ENCODE data around the gene FADS1.

GRCh38 chr11:61763930-61764605 lies 52.7 kb downstream of the FADS1 start:
- no peak for TF ChIP-seq ZFP3 (CRISPR knock-in tag; IDR thresholded peaks at IDR 0.05)
- TF ChIP-seq, protein P1, sequence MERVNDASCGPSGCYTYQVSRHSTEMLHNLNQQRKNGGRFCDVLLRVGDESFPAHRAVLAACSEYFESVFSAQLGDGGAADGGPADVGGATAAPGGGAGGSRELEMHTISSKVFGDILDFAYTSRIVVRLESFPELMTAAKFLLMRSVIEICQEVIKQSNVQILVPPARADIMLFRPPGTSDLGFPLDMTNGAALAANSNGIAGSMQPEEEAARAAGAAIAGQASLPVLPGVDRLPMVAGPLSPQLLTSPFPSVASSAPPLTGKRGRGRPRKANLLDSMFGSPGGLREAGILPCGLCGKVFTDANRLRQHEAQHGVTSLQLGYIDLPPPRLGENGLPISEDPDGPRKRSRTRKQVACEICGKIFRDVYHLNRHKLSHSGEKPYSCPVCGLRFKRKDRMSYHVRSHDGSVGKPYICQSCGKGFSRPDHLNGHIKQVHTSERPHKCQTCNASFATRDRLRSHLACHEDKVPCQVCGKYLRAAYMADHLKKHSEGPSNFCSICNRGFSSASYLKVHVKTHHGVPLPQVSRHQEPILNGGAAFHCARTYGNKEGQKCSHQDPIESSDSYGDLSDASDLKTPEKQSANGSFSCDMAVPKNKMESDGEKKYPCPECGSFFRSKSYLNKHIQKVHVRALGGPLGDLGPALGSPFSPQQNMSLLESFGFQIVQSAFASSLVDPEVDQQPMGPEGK (CRISPR knock-in tag; IDR thresholded peaks at IDR 0.05; ENCODE audit: borderline replicate concordance) = no peak

All from SK-N-SH treated with all-trans-retinoic acid at 6 μM for 48 hours (cell line).